GM12872 (cell line): Measurements from ENCODE around the gene PKIB.

Source experiments
- CTCF ChIP-seq: IDR thresholded peaks from 3 replicates; pipeline ENCODE4 v1.5.1; 2011; ENCODE audit warnings: low read depth, mild to moderate bottlenecking, low read length, moderate library complexity; ENCODE audit not compliant: insufficient read depth

PKIB gene

GRCh38 chr6:122678841-122679240 lies 68.6 kb downstream of the PKIB start:
- TF ChIP-seq CTCF = no peak

- no peak for TF ChIP-seq CTCF
These were observed 71.5 kb downstream of the PKIB start for GRCh38 chr6:122681705-122682104.

- no peak for TF ChIP-seq CTCF
These were observed 73.9 kb downstream of the PKIB start for GRCh38 chr6:122683989-122684651.

GRCh38 chr6:122692175-122692598 lies 82.0 kb downstream of the PKIB start:
- no peak for TF ChIP-seq CTCF

GRCh38 chr6:122692807-122693580 lies 82.8 kb downstream of the PKIB start:
- TF ChIP-seq CTCF = no peak

- no peak for TF ChIP-seq CTCF
These were observed 83.9 kb downstream of the PKIB start for GRCh38 chr6:122694075-122694474.

GRCh38 chr6:122694602-122695001 lies 84.4 kb downstream of the PKIB start:
- no peak for TF ChIP-seq CTCF
